DOHH2 (cell line): ENCODE data around the gene HMGN3.

Source experiments
- H3F3A ChIP-seq: fragments of 200-600 bp; sonication (generic), shearing (Covaris generic); 2 replicates; pipeline ENCODE4 v1.6.0; 2016; ENCODE audit warnings: antibody characterized with exemption, mild to moderate bottlenecking; ENCODE audit not compliant: control insufficient read depth, insufficient read depth
- H3K27ac ChIP-seq: fragments of 200-600 bp; sonication (generic); 2 replicates; pipeline ENCODE4 v1.5.1; 2014; ENCODE audit warnings: low read depth, mild to moderate bottlenecking, low read length, moderate library complexity
- H3K27me3 ChIP-seq: fragments of 200-600 bp; sonication (generic); 2 replicates; pipeline ENCODE4 v1.6.1; 2014; ENCODE audit warnings: mild to moderate bottlenecking, low read length, mixed read lengths; ENCODE audit not compliant: control insufficient read depth
- H3K36me3 ChIP-seq: fragments of 200-600 bp; sonication (generic); 2 replicates; pipeline ENCODE4 v1.6.1; 2014; ENCODE audit warnings: mild to moderate bottlenecking, low read length, moderate library complexity, mixed read lengths; ENCODE audit not compliant: control insufficient read depth
- H3K4me1 ChIP-seq: fragments of 200-600 bp; sonication (generic); 2 replicates; pipeline ENCODE4 v1.6.1; 2014; ENCODE audit warnings: mild to moderate bottlenecking, low read length, mixed read lengths; ENCODE audit not compliant: control insufficient read depth
- H3K4me2 ChIP-seq: fragments of 200-600 bp; sonication (generic); 2 replicates; pipeline ENCODE4 v1.6.0; 2014; ENCODE audit warnings: mild to moderate bottlenecking, low read length, moderate library complexity
- H3K4me3 ChIP-seq: fragments of 200-600 bp; sonication (generic); 2 replicates; pipeline ENCODE4 v1.5.1; 2014; ENCODE audit warnings: mild to moderate bottlenecking, low read length, mixed read lengths
- H3K79me2 ChIP-seq: fragments of 200-600 bp; sonication (generic); 2 replicates; pipeline ENCODE4 v1.6.1; 2014; ENCODE audit warnings: mild to moderate bottlenecking, low read length, mixed read lengths; ENCODE audit not compliant: control insufficient read depth
- H3K9me2 ChIP-seq: fragments of 200-600 bp; sonication (generic); replicated peaks from 2 replicates; pipeline ENCODE4 v1.6.1; 2014; ENCODE audit warnings: mild to moderate bottlenecking, low read length, mixed read lengths; ENCODE audit not compliant: control insufficient read depth
- H3K9me3 ChIP-seq: fragments of 200-600 bp; sonication (generic); 2 replicates; pipeline ENCODE4 v1.6.1; 2014; ENCODE audit warnings: antibody characterized with exemption, low read length, mixed read lengths; ENCODE audit not compliant: control insufficient read depth, insufficient read depth
- H4K20me1 ChIP-seq: fragments of 200-600 bp; sonication (generic); 2 replicates; pipeline ENCODE4 v1.6.0; 2014; ENCODE audit warnings: low read depth, mild to moderate bottlenecking, antibody characterized with exemption, low read length, moderate library complexity; ENCODE audit not compliant: control insufficient read depth, insufficient read depth
- CTCF ChIP-seq: fragments of 200-600 bp; sonication (generic); IDR thresholded peaks from one replicate; pipeline ENCODE4 v1.5.1; 2014; ENCODE audit warnings: antibody characterized with exemption, mild to moderate bottlenecking, low read depth, low read length; ENCODE audit not compliant: poor library complexity, severe bottlenecking
- EZH2phosphoT487 ChIP-seq: fragments of 200-600 bp; sonication (generic); IDR thresholded peaks from 2 replicates; pipeline ENCODE4 v1.6.1; 2017; ENCODE audit warnings: borderline replicate concordance, mild to moderate bottlenecking, antibody characterized with exemption, low read length, moderate library complexity, mixed read lengths

HMGN3 gene

DNA sequence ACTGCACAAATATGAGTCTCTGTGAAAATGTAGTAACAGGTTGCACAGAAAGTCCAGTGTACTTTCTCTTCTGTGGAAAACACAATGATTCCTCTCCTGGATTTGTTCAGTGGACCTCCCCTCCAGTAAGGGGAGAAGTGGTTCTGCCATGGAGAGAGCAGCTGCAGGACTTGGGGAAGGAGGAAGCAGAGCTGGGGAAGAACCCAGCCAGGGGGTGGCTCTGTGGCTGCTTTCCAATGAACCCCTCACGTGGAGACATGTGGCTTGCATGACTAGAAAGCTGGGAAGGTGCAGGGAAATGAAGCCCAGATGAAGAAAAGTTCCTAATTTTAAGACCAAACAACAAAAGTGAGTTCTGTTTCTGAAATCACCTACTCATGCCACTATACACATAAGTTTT, 31.9 kb downstream of the HMGN3 start:
- Histone ChIP-seq H3K79me2 (no peaks in the 10 kb centered on the region), H3F3A (no peaks in the 10 kb centered on the region), H3K4me2 (no peak overlapping the region), H4K20me1 (no peaks in the 10 kb centered on the region), H3K27ac (no peak overlapping the region), H3K9me2 (no peaks in the 10 kb centered on the region), H3K4me3 (no peak overlapping the region), H3K9me3 (no peaks in the 10 kb centered on the region), H3K4me1 (no peaks in the 10 kb centered on the region), H3K36me3 (peaks cover 4% of the 10 kb centered on the region; the same call in 1 of the 2 replicates), H3K27me3 (no peaks in the 10 kb centered on the region)
- TF ChIP-seq EZH2phosphoT487, result no peak
- no peak for TF ChIP-seq CTCF

GRCh38 chr6:79201983-79202382, 32.5 kb downstream of the HMGN3 start:
- TF ChIP-seq CTCF (no peak), EZH2phosphoT487 (no peak)
- H4K20me1 ChIP-seq, result no peaks in the 10 kb centered on the region
- no peaks in the 10 kb centered on the region for H3K4me1 ChIP-seq
- H3K79me2 ChIP-seq, result no peaks in the 10 kb centered on the region
- no peaks in the 10 kb centered on the region for H3K9me2 ChIP-seq
- no peaks in the 10 kb centered on the region for H3K9me3 ChIP-seq
- no peak overlapping the region for H3K4me3 ChIP-seq
- no peaks in the 10 kb centered on the region for H3K27me3 ChIP-seq
- H3K27ac ChIP-seq, result no peak overlapping the region
- no peaks in the 10 kb centered on the region for H3F3A ChIP-seq
- H3K36me3 ChIP-seq, result peaks cover 2% of the 10 kb centered on the region; the same call in 1 of the 2 replicates
- H3K4me2 ChIP-seq, result no peak overlapping the region

GRCh38 chr6:79201143-79201542, 33.3 kb downstream of the HMGN3 start:
- Histone ChIP-seq H3K4me3 (no peak overlapping the region), H3K79me2 (no peaks in the 10 kb centered on the region), H3K9me2 (no peaks in the 10 kb centered on the region), H3K36me3 (peaks cover 2% of the 10 kb centered on the region; the same call in 1 of the 2 replicates), H3K4me2 (no peak overlapping the region), H4K20me1 (no peaks in the 10 kb centered on the region), H3K27me3 (no peaks in the 10 kb centered on the region), H3K4me1 (no peaks in the 10 kb centered on the region), H3K27ac (no peak overlapping the region), H3K9me3 (no peaks in the 10 kb centered on the region), H3F3A (no peaks in the 10 kb centered on the region)
- TF ChIP-seq CTCF, result no peak
- TF ChIP-seq EZH2phosphoT487, result no peak
